SH-SY5Y (cell line): Measurements from ENCODE around the gene MX1.

Experiments
- GATA2 ChIP-seq: IDR thresholded peaks from 2 replicates; pipeline ENCODE4 v1.6.1; 2011; ENCODE audit warnings: mild to moderate bottlenecking, low read depth, low read length
- GATA3 ChIP-seq: IDR thresholded peaks from 2 replicates; pipeline ENCODE4 v1.6.1; 2011; ENCODE audit warnings: low read depth, mild to moderate bottlenecking, low read length, moderate library complexity

MX1 gene

GRCh38 chr21:41481191-41481590 lies 55.2 kb downstream of the MX1 start:
- TF ChIP-seq GATA2: no peak
- no peak for TF ChIP-seq GATA3

GRCh38 chr21:41482301-41482700 lies 56.3 kb downstream of the MX1 start:
- no peak for TF ChIP-seq GATA3
- no peak for TF ChIP-seq GATA2

- no peak for TF ChIP-seq GATA3
- TF ChIP-seq GATA2: no peak
Observed at GRCh38 chr21:41482980-41483379, 56.9 kb downstream of the MX1 start.

GRCh38 chr21:41483415-41483814 lies 57.4 kb downstream of the MX1 start:
- TF ChIP-seq GATA3 (no peak), GATA2 (no peak)

GRCh38 chr21:41483973-41484372 lies 57.9 kb downstream of the MX1 start:
- TF ChIP-seq GATA3: no peak
- no peak for TF ChIP-seq GATA2

GRCh38 chr21:41487082-41487481 lies 61.0 kb downstream of the MX1 start:
- TF ChIP-seq GATA3: no peak
- TF ChIP-seq GATA2: no peak

- no peak for TF ChIP-seq GATA3
- no peak for TF ChIP-seq GATA2
Observed at GRCh38 chr21:41488080-41488479, 62.0 kb downstream of the MX1 start.

GRCh38 chr21:41489329-41489728 lies 63.3 kb downstream of the MX1 start:
- TF ChIP-seq GATA3 (no peak), GATA2 (no peak)

GRCh38 chr21:41490330-41490729 lies 64.3 kb downstream of the MX1 start:
- TF ChIP-seq GATA3 (no peak), GATA2 (no peak)

- TF ChIP-seq GATA2 (no peak), GATA3 (no peak)
Observed at GRCh38 chr21:41491412-41491811, 65.4 kb downstream of the MX1 start.

- TF ChIP-seq GATA3 (no peak), GATA2 (no peak)
Observed at GRCh38 chr21:41494242-41494641, 68.2 kb downstream of the MX1 start.

- TF ChIP-seq GATA2: no peak
- TF ChIP-seq GATA3: no peak
Observed at GRCh38 chr21:41497008-41497407, 71.0 kb downstream of the MX1 start.

- no peak for TF ChIP-seq GATA2
- TF ChIP-seq GATA3: no peak
Observed at GRCh38 chr21:41497788-41498187, 71.7 kb downstream of the MX1 start.

GRCh38 chr21:41499920-41500319 lies 73.9 kb downstream of the MX1 start:
- no peak for TF ChIP-seq GATA2
- TF ChIP-seq GATA3: no peak

- TF ChIP-seq GATA3 (no peak), GATA2 (no peak)
Observed at GRCh38 chr21:41500363-41500762, 74.3 kb downstream of the MX1 start.

- no peak for TF ChIP-seq GATA3
- TF ChIP-seq GATA2: no peak
Observed at GRCh38 chr21:41500931-41501381, 74.9 kb downstream of the MX1 start.
